CD14-positive monocyte (primary cell): ENCODE measurements around the gene ALOX12B. TPM values are rescaled to one million over a fixed set of nuclear protein-coding genes. Genes with fewer than 3 reads are reported as not detected.
A peak's percentile ranks its signal among the peaks of the same experiment; 100 is the strongest.

Experiments
- DNase-seq, 3 donors: peaks; one replicate each; pipeline ENCODE4 v3.0.0-alpha.2; 2011 to 2022
- H2AFZ ChIP-seq: 2 replicates; pipeline ENCODE4 v1.6.0; 2012; ENCODE audit warnings: mild to moderate bottlenecking, low read depth, low read length, inconsistent platforms; ENCODE audit not compliant: insufficient read depth, poor library complexity, severe bottlenecking
- H3K27ac ChIP-seq, 2 donors: 1 replicate in 1 of 2; 2 replicates in 1 of 2; pipeline ENCODE4 v1.5.1; 2012 to 2013; ENCODE audit warnings: low read length in 2 of 2, control low read depth in 1 of 2, inconsistent platforms in 1 of 2, low read depth in 1 of 2, mild to moderate bottlenecking in 1 of 2
- H3K27me3 ChIP-seq, 2 donors: one replicate each; pipeline versions ENCODE4 v1.6.0 to v1.6.1; 2011 to 2013; ENCODE audit warnings: low read length in 2 of 2; ENCODE audit not compliant: control insufficient read depth in 2 of 2, insufficient read depth in 2 of 2
- H3K36me3 ChIP-seq, 2 donors: replicated peaks in 1 of 2; 1 replicate in 1 of 2; 2 replicates in 1 of 2; pipeline versions ENCODE4 v1.5.1 to v1.6.1; 2012 to 2013; ENCODE audit warnings: low read length in 2 of 2, control low read depth in 1 of 2, inconsistent platforms in 1 of 2, mild to moderate bottlenecking in 1 of 2; ENCODE audit not compliant: insufficient read depth in 2 of 2, control insufficient read depth in 1 of 2
- H3K4me1 ChIP-seq, 2 donors: 1 replicate in 1 of 2; 2 replicates in 1 of 2; pipeline versions ENCODE4 v1.5.1 to v1.6.1; 2012 to 2013; ENCODE audit warnings: low read length in 2 of 2, control low read depth in 1 of 2, inconsistent platforms in 1 of 2, mild to moderate bottlenecking in 1 of 2, moderate library complexity in 1 of 2; ENCODE audit not compliant: insufficient read depth in 2 of 2, control insufficient read depth in 1 of 2
- H3K4me2 ChIP-seq: replicated peaks from 2 replicates; pipeline ENCODE3; 2012; ENCODE audit warnings: low read length, moderate library complexity, mild to moderate bottlenecking; ENCODE audit not compliant: poor library complexity, severe bottlenecking; ENCODE audit errors: extremely low read depth
- H3K4me3 ChIP-seq, 3 experiments: fragments of 200-600 bp in 1 of 3; sonication (generic) in 1 of 3; replicated peaks in 1 of 3; 1 replicate in 2 of 3; 2 replicates in 1 of 3; pipeline ENCODE4 v1.5.1; 2011 to 2013; ENCODE audit warnings: low read length in 3 of 3, mild to moderate bottlenecking in 3 of 3, control low read depth in 2 of 3, low read depth in 2 of 3, inconsistent platforms in 1 of 3, moderate library complexity in 1 of 3
- H3K79me2 ChIP-seq: 2 replicates; pipeline ENCODE4 v1.6.0; 2012; ENCODE audit warnings: mild to moderate bottlenecking, control low read depth, inconsistent platforms, low read length, moderate library complexity; ENCODE audit not compliant: insufficient read depth
- H3K9ac ChIP-seq: 2 replicates; pipeline ENCODE4 v1.6.0; 2017; ENCODE audit warnings: low read length, mild to moderate bottlenecking; ENCODE audit not compliant: insufficient read depth, poor library complexity, severe bottlenecking
- H3K9me3 ChIP-seq, 2 donors: replicated peaks in 1 of 2; 1 replicate in 1 of 2; 2 replicates in 1 of 2; pipeline versions ENCODE4 v1.5.1 to v1.6.1; 2012 to 2013; ENCODE audit warnings: low read length in 2 of 2, control low read depth in 1 of 2; ENCODE audit not compliant: control insufficient read depth in 1 of 2, insufficient read depth in 1 of 2
- H4K20me1 ChIP-seq: 2 replicates; pipeline ENCODE4 v1.6.0; 2012; ENCODE audit warnings: mild to moderate bottlenecking, low read length, control low read depth, moderate library complexity; ENCODE audit not compliant: insufficient read depth
- H3K27ac Mint-ChIP-seq, 7 donors: one replicate each; pipeline ENCODE4 v1.8.0; 2020; ENCODE audit warnings: mild to moderate bottlenecking in 7 of 7, mixed read lengths in 7 of 7, moderate library complexity in 6 of 7, inconsistent platforms in 2 of 7
- H3K27me3 Mint-ChIP-seq, 3 donors: one replicate each; pipeline ENCODE4 v1.8.0; 2021 to 2022; ENCODE audit warnings: low read depth in 3 of 3, mild to moderate bottlenecking in 3 of 3, mixed read lengths in 3 of 3, moderate library complexity in 3 of 3, inconsistent platforms in 1 of 3
- H3K36me3 Mint-ChIP-seq, 2 donors: one replicate each; pipeline ENCODE4 v1.8.0; 2020; ENCODE audit warnings: mixed read lengths in 2 of 2, inconsistent platforms in 1 of 2, mild to moderate bottlenecking in 1 of 2
- H3K4me1 Mint-ChIP-seq: one replicate; pipeline ENCODE4 v1.8.0; 2020; ENCODE audit warnings: mild to moderate bottlenecking, mixed read lengths
- H3K4me3 Mint-ChIP-seq, 2 donors: one replicate each; pipeline ENCODE4 v1.8.0; 2020; ENCODE audit warnings: mild to moderate bottlenecking in 2 of 2, mixed read lengths in 2 of 2, moderate library complexity in 1 of 2
- H3K9me3 Mint-ChIP-seq, 7 donors: one replicate each; pipeline ENCODE4 v1.8.0; 2020 to 2022; ENCODE audit warnings: mixed read lengths in 7 of 7, mild to moderate bottlenecking in 6 of 7, moderate library complexity in 6 of 7, inconsistent platforms in 2 of 7
- WGBS: methylation state at CpG from one replicate; pipeline ENCODE4 v1.1.5; 2013; ENCODE audit warnings: missing lambda C conversion rate; ENCODE audit not compliant: insufficient coverage; 5-methylcytosine and 5-hydroxymethylcytosine counted together
- intact Hi-C, 2 donors: fragments of 100-400 bp; cut with micrococcal nuclease; formaldehyde crosslinking; loops; one replicate each; pipeline versions ENCODE4 v1.15.0 to v1.15.1; 2023
- polyA plus RNA-seq, 3 donors: library from polyadenylated mRNA; depleted of rRNA in 1 of 3; unstranded in 2 of 3; stranded (reverse) in 1 of 3; fragments of 300-500 nt in 2 of 3; fragments of >200 nt in 1 of 3; fragmentation: Illumina TruSeq in 2 of 3; gene quantifications; 1 replicate in 2 of 3; 2 replicates in 1 of 3; pipeline ENCODE4 v1.2.3, GENCODE V29; 2012 to 2021
- TF ChIP-seq, protein P1 (sequence below): fragments of 200-600 bp; IDR thresholded peaks from one replicate; pipeline ENCODE4 v1.8.0; 2022; ENCODE audit warnings: antibody characterized with exemption, mild to moderate bottlenecking

The ALOX12B gene
- polyA plus RNA-seq, 3 donors = not detected

- intact Hi-C loops = no loop called here
- Histone ChIP-seq H3K4me1 (peaks cover 15 to 17% of the 10 kb centered on the region in 2 donors), H3K36me3 (no peaks in the 10 kb centered on the region), H3K4me3 (no peak overlapping the region), H4K20me1 (no peaks in the 10 kb centered on the region), H2AFZ (no peak overlapping the region), H3K27me3 (peaks cover 0 to 41% of the 10 kb centered on the region in 2 donors), H3K27ac (no peak overlapping the region), H3K9me3 (no peaks in the 10 kb centered on the region), H3K79me2 (no peaks in the 10 kb centered on the region), H3K9ac (no peak overlapping the region), H3K4me2 (no peak overlapping the region)
- Mint-ChIP-seq H3K9me3 (peaks cover 0 to 7% (median 2%) of the 10 kb centered on the region in 7 donors), H3K27ac (peak overlapping the region in 1 of 7 donors; percentile 12), H3K4me1 (peaks cover 11% of the 10 kb centered on the region), H3K27me3 (peaks cover 29 to 59% (median 40%) of the 10 kb centered on the region in 3 donors), H3K4me3 (peak overlapping the region in 1 of 2 donors; percentile 62), H3K36me3 (peaks cover 0 to 3% of the 10 kb centered on the region in 2 donors)
- TF ChIP-seq, protein P1, sequence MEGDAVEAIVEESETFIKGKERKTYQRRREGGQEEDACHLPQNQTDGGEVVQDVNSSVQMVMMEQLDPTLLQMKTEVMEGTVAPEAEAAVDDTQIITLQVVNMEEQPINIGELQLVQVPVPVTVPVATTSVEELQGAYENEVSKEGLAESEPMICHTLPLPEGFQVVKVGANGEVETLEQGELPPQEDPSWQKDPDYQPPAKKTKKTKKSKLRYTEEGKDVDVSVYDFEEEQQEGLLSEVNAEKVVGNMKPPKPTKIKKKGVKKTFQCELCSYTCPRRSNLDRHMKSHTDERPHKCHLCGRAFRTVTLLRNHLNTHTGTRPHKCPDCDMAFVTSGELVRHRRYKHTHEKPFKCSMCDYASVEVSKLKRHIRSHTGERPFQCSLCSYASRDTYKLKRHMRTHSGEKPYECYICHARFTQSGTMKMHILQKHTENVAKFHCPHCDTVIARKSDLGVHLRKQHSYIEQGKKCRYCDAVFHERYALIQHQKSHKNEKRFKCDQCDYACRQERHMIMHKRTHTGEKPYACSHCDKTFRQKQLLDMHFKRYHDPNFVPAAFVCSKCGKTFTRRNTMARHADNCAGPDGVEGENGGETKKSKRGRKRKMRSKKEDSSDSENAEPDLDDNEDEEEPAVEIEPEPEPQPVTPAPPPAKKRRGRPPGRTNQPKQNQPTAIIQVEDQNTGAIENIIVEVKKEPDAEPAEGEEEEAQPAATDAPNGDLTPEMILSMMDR = no peak
- no peak for DNase-seq
- 95% methylated on average over 13 of the region's 17 CpGs for WGBS
Observed at GRCh38 chr17:8080799-8081219, 6.7 kb downstream of the ALOX12B start.

DNA sequence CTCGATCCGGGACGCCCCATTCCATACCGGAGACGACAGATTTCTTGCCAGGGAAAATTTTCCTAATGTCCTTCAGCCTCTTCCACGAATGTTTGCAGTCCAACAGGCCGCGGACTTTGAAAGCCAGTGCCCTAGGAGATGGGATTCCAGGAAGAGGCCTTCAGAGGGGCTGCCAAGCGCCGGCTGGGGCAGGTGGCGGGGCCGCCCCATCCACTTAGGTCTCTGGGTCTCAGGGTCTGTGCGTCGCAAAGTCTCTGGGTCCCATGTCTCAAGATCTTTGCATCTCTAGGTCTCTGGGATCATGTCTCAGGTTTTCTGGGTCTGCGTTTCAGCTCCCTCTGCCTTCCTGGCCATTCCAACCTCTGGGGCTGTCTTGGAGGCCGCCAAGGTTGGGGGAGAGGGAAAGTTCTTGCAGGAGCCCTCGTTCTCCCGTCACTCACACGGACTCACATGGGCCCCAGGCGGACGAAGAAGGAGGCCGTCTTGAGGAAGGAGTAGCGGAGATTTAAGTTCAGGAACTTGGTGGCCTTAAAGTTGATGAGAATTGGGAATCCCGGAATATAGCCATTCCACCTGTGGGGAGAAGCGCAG, 7.2 kb downstream of the ALOX12B start:
- no peak overlapping the region for H3K27ac ChIP-seq
- H2AFZ ChIP-seq = peak overlapping the region; percentile 90
- no peak overlapping the region for H3K9ac ChIP-seq
- no peaks in the 10 kb centered on the region for H3K36me3 ChIP-seq
- intact Hi-C loops = no loop called here
- WGBS = 36% methylated on average over 20 of the region's 25 CpGs
- H4K20me1 ChIP-seq = no peaks in the 10 kb centered on the region
- Mint-ChIP-seq H3K4me3 (peak overlapping the region; percentile 74 to 89), H3K36me3 (peaks cover 0 to 3% of the 10 kb centered on the region in 2 donors), H3K9me3 (peaks cover 0 to 7% (median 2%) of the 10 kb centered on the region in 7 donors), H3K27me3 (peaks cover 32 to 61% (median 45%) of the 10 kb centered on the region in 3 donors), H3K4me1 (peaks cover 11% of the 10 kb centered on the region), H3K27ac (peak overlapping the region in 1 of 7 donors; percentile 61)
- peak overlapping the region in 1 of 3 experiments; percentile 72 for H3K4me3 ChIP-seq
- no peak for DNase-seq
- peaks cover 0 to 43% of the 10 kb centered on the region in 2 donors for H3K27me3 ChIP-seq
- peaks cover 15 to 17% of the 10 kb centered on the region in 2 donors for H3K4me1 ChIP-seq
- TF ChIP-seq, protein P1 = peak; percentile 57
- H3K79me2 ChIP-seq = no peaks in the 10 kb centered on the region
- H3K4me2 ChIP-seq = peak overlapping the region; percentile 84
- H3K9me3 ChIP-seq = no peaks in the 10 kb centered on the region
